Cardiac septum (tissue), 1 donor: ENCODE measurements around the gene FECH. TPM values are rescaled to one million over a fixed set of nuclear protein-coding genes. Genes with fewer than 3 reads are reported as not detected.

Experiments used
- total RNA-seq: library from RNA; stranded (reverse); fragmentation: NEBNext Ultra II Directional; extraction: Animal tissue kit (Norgen Biotek cat#: 25700); gene quantifications from one replicate; pipeline ENCODE4 v1.2.1, GENCODE V29; 2021
- donor health status: DM: no; HTN: no; CAD: no.

The FECH gene
- total RNA-seq, 1 donor from 2014 or later = 39.5 TPM

Other genes starting within 250 kb of the FECH start
- gene ST8SIA3, start 234.1 kb downstream of the FECH start, total RNA-seq = 0.35 TPM
- 0.22 TPM for gene ONECUT2, start 151.3 kb downstream of the FECH start, total RNA-seq
- gene NARS1, start 35.1 kb upstream of the FECH start, total RNA-seq = 111 TPM
- 9.3 TPM for gene ATP8B1, start 216.6 kb upstream of the FECH start, total RNA-seq